GM18499 (cell line): ENCODE results near the gene AQP10.
"Not testable (repeated sequence)": the region's sequence is repeated elsewhere in the genome, so short reads cannot be mapped to it uniquely, and the experiment has no call there.

ENCODE experiments used
- ATAC-seq: cut with Tn5 transposase; IDR thresholded peaks from one replicate; pipeline ENCODE4 v1.9.1; 2021; ENCODE audit warnings: moderate number of reproducible peaks; ENCODE audit not compliant: insufficient read depth, unreplicated experiment

Gene AQP10, protein sequence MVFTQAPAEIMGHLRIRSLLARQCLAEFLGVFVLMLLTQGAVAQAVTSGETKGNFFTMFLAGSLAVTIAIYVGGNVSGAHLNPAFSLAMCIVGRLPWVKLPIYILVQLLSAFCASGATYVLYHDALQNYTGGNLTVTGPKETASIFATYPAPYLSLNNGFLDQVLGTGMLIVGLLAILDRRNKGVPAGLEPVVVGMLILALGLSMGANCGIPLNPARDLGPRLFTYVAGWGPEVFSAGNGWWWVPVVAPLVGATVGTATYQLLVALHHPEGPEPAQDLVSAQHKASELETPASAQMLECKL

DNA sequence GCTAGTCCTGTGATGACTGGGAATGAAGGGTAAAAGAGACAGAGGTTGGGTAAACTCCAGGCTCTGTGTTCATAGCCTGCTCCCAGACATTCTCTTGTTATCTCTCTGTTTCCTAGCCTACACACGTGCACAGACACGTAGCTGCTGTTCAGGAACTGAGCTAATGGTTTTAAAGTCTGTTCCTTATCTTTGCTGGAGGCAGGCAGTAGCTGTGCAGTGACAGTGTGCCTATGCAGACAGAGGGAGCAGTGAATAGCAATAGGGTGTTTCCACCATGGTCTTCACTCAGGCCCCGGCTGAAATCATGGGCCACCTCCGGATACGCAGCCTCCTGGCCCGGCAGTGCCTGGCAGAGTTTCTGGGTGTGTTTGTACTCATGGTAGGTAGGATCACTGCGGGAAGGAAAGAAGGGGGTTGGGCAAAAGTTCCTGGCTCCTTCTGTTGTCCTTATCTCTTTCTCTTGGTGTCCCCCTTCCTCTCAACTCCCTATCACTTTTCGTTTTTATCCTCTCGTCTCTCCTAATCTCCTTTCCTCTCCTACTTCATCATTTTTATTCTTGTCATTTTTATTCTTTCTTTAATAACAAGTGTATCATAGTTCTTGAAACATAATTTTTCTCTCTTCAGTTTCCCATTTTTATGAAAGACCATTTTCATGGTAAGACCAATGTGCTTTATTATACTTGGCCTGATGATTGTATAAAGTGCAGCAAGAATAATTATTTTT, at the start of gene AQP10:
Gene AQP10 (plus strand): TSS at position 212 of the 727 bp plus-strand sequence. CDS start 63 bp downstream, at position 275.
- ATAC-seq = no peak

DNA sequence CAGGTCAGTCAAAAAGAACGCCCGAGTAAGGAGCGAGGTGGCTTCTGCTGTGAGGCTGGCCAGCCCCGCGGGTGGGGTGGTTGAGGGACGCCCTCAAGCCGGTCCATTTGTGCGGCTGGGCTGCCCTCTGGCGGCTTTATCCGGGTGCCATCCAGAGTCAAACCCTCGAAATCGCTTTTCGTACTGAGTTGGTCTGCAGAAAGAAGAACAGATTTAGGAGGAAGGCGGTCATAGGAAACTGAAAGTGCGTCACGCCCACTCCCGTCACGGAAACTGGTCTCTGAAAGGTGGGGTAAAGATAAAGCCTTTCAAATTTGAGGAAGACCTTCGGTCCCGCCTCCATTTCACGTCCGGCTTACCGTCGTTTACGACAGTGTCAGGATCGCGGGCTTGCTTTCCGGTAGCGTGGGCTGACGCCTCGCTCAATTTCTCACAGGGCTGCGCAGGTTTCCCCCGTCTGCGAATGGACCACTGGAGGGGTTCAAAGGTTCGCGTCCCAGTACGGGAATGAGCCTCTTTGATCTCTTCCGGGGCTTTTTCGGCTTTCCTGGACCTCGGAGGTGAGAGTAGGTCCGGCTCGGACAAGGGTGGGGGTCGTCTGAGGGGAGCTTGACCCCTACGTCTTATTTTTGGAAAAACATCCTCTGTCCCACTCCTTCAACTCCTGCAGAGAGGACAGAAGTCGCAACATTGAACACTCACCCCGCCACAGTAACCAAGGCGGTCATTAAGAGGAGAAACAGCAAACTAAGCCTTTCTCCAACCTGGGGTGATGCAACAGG, 48.5 kb upstream of the AQP10 start, which contains the start of gene HAX1:
Gene HAX1 (plus strand): TSS at position 413 of the 782 bp plus-strand sequence. CDS start 95 bp downstream, at position 508.
- ATAC-seq = peak; percentile 74

DNA sequence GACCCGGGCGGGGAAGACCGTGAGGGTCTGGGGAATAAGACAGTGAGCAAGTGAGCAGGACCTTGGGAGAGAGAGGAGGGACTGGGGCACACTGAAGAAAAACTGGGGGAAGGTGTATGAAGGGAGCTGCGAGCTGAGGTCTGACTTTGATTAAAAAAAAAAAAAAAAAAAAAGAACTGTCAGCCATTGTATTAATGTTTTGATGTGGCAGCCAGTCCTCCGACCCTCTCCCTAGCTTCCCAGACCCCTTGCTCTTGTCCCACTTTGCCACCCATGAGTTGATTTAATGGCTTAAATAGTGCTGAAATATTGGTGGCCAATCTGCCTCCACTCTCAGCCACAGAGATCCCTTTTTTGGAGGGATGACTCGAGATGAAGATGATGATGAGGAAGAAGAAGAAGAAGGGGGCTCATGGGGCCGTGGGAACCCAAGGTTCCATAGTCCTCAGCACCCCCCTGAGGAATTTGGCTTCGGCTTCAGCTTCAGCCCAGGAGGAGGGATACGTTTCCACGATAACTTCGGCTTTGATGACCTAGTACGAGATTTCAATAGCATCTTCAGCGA, 47.8 kb upstream of the AQP10 start:
- ATAC-seq = no peak

DNA sequence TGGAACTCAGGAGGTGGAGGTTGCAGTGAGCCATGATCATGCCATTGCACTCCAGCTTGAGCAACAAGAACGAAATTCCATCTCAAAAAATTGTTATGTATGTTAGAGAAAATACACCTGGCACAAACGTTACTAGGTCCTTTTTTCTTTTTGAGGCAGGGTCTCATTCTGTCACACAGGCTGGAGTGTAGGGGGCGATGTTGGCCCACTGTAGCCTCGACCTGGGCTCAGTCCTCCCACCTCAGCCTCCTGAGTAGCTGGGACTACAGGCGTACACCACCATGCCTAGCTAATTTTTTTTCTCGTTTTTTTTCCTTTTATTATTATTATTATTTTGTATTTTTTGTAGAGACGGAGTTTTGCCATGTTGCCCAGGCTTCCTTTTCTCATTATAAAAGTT, 44.1 kb upstream of the AQP10 start:
- no peak for ATAC-seq

DNA sequence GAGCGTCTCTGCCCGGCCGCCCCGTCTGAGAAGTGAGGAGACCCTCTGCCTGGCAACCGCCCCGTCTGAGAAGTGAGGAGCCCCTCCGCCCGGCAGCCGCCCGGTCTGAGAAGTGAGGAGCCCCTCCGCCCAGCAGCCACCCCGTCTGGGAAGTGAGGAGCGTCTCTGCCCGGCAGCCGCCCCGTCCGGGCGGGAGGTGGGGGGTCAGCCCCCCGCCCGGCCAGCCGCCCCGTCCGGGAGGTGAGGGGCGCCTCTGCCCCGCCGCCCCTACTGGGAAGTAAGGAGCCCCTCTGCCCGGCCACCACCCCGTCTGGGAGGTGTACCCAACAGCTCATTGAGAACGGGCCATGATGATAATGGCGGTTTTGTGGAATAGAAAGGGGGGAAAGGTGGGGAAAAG, 33.3 kb upstream of the AQP10 start:
- ATAC-seq = not testable (repeated sequence)

DNA sequence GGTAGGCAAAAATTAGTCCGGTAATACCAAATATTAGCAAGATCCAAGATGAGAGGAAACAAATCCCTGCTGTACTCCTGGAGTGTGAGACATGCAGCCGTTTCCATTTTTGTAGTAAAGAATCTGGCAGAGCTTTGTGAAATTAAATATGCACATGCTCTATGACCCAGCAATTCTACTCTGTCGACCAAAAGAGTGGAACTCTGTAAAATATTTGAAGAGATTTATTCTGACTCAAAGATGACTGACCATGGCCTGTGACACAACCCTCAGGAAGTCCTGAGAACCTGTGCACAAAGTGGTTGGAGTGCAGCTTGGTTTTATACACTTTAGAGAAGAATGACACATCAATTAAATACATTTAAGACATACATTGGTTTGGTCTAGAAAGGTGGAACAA, 32.2 kb upstream of the AQP10 start:
- no peak for ATAC-seq

DNA sequence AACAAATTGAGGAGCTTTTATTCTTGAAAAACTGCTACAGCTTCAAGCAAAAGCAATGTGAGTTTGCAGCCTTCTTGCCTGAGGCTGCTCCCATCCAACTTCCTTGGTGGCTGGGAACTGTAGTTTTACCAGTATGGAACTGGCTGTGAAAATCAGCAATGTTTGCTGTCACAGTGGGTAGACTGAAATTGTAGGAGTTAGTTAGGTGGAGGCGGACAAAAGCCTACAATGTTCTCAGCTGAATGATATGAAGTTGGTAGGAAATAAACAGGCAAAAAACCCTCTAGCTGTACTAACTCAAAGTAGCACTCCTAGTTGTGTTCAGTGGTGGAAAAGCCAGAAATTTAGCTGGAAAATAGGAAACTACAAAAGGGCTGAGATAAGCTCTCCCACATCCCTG, 30.0 kb upstream of the AQP10 start:
- no peak for ATAC-seq

DNA sequence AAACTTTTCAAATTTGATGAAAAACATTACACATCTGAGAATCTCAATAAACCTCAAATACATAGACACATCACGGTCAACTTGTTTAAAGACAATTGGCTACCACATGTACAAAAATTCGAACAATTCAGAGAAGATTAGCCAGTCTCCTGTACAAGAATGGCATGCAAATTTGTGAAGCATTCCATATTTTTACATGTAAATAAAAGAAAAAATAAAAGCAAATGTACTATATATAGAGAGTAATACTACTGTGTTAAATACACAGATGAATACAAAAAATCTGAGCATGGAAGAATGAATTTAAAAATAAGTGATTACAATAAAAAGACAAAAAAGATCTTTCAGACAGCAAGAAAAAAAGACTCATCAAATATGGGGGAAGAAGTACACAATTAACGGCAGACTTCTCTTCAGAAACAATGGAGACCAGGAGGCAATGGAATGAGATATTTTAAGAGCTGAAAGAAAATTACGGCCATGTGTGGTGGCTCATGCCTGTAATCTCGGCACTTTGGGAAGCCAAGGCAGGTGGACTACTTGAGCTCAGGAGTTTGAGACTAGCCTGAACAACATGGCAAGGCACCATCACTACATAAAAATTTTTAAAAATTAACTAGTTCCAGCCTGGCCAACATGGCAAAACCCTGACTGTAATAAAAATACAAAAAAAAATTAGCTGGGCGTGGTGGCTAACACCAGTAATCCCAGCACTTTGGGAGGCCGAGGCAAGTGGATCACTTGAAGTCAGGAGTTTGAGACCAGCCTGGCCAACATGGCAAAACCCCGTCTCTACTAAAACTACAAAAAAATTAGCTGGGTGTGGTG, 25.3 kb upstream of the AQP10 start:
- no peak for ATAC-seq

DNA sequence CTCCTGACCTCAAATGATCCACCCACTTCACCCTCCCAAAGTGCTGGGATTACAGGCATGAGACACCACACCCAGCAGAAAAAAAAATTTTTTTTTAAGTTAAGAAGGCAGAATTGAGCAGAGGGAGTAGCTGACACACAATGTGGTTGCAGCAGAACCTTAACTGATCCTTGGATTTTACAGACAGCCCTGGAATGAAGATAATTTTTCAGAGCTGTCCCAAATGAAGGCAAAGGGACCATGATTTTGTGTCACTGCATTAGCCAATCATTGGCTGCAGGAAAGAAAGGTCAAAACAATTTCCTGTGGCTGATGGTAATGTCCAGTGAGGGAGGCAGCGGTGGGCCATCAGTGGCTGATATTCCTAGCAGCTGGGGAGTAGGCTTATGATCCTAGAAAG, 19.3 kb upstream of the AQP10 start:
- ATAC-seq = no peak

DNA sequence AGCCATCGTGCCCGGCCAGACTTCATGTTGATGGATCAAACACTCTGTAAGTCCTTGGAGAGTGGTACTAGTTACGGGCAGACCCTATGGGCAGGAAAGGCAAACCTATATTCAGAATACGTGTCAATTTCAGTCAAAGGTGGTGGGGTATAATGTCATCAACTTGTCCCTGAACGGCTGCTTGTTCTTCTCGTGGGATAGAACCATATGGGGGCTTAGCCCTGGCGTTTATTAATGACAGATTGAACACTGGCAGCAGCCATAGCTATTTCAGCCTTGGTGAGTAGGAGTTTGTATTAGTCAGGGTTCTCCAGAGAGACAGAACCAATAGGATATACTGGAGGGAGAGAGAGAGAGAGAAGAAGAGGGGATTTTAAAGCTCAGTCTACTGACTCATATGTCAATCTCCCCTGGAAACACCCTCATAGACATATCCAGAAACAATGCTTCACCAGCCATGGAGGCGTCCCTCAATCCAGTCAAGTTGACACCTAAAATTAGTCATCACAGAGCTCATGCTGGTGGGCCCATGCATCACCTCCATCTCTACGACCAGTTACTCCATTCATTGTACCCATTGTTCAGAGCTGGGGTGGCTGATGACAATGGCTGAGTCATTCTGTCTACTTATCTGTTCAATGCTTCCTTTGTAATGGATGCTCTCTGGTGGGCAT, 16.1 kb upstream of the AQP10 start:
- no peak for ATAC-seq

DNA sequence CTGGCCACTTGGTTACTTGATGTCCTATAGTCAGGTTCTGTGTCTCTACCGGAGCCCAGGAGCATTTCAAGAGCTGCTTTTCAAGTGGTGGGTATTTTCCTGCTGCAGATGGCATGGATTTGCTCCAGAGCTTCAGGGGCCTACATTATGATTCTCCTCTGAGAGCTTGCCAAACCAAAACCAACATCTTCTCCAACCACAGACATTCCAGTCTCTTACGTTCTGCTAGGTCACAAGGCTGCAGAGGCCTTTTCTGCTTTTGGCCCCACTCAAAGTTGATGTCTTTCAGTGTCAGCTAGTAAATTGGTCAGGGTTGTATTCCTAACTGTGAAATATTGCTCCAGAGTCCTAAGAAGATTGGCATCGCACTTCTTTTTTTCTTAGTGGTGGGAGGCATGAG, 14.7 kb upstream of the AQP10 start:
- ATAC-seq = no peak

DNA sequence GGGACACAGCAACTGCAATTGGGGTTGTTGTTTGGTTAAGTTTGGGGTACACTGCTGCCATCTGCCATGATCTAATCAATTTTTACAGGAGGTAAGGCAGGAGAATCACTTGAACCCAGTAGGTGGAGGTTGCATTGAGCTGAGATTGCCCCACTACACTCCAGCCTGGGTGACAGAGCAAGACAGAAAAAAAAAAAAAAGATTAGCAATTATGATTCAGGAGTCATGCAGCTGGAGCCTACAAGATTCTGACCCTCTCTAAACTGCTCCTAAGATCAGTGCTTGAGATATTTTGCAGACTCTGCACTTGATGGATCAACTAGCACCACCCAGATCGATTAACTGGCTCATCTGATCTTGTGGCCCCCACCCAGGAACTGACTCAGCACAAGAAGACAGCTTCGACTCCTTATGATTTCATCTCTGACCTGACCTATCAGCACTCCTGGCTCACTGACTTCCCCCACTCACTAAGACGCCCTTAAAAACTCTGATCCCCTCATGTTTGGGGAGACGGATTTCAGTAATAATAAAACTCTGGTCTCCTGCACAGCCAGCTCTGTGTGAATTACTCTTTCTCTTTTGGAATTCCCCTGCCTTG, 13.1 kb upstream of the AQP10 start:
- not testable (repeated sequence) for ATAC-seq

DNA sequence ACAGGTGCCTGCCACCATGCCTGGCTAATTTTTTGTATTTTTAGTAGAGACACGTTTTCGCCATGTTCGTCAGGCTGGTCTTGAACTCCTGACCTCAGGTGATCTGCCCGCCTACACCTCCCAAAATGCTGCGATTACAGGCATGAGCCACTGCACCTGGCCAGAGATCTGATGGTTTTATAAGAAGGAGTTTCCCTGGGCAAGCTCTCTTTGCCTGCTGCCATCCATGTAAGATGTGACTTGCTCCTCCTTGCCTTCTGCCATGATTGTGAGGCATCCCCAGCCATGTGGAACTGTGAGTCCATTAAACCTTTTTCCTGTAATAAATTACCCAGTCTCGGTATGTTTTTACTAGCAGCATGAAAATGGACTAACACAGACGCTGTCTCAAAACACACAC, 11.8 kb upstream of the AQP10 start:
- not testable (repeated sequence) for ATAC-seq

DNA sequence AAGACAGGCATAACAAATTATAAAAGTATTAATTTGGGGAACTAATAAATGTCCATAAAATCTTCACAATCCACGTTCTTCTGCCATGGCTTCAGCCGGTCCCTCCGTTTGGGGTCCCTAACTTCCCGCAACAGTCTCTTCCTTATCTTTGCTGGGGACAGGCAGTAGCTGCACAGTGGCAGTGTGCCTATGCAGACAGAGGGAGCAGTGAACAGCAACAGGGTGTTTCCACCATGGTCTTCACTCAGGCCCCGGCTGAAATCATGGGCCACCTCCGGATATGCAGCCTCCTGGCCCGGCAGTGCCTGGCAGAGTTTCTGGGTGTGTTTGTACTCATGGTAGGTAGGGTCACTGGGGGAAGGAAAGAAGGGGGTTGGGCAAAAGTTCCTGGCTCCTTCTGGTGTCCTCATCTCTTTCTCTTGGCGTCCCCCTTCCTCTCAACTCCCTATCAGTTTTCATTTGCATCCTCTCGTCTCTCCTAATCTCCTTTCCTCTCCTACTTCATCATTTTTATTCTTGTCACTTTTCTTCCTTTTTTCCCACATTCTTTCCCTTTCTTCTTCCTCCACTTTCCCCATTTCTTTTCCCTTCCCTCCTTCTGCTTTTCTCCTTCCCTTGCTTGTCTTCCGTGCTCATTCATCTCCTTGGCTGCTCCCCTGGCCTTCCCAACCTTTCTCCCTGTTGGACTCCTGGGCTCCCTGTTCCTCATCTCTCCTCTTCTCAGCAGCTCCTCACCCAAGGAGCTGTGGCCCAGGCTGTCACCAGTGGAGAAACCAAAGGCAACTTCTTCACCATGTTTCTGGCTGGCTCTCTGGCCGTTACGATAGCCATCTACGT, 8.4 kb upstream of the AQP10 start:
- not testable (repeated sequence) for ATAC-seq

DNA sequence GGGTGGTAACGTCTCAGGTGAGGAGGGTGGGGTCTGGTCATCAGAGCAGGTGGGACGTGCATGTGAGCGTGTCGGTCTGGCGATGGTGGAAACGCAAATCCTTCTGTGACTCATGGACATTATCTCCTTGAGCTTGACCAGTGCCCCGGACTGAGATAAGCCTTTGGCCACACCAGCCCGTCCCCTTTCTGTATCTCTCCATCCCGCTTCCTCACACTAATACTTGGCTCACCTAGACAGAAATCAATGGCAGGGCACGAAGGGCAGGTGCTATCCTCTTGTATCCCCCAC, 7.9 kb upstream of the AQP10 start:
- no peak for ATAC-seq

DNA sequence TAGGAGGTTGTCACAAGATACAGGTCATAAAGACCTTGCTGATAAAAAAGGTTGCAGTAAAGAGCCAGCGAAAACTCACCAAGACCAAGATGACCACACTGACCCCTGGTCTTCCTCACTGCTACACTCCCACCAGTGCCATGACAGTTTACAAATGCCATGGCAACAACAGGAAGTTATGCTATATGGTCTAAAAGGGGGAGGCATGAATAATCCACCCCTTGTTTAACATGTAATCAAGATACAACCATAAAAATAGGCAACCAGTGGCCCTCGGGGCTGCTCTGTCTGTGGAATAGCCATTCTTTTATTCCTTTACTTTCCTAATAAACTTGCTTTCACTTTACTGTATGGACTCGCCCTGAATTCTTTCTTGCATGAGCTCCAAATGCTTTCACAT, 6.7 kb upstream of the AQP10 start:
- ATAC-seq = not testable (repeated sequence)

DNA sequence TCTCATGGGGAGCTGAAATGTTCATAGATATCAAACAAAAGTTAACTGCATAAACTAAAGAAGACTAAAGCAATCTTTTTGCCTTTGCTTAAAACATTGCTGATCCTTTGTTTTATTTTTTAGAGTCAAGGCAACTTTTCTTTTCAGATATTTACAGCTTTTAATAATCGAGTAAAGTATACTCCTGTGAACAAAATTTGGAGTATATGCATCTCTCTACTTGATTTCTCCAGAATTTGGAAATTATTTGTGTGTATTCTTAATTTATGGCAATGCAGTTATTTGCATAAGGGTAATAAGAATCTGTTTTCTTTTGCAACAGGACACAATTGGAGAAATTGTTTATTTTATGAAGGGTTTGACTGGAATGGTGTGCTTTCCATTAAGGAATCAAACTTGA, 4.2 kb upstream of the AQP10 start:
- no peak for ATAC-seq

DNA sequence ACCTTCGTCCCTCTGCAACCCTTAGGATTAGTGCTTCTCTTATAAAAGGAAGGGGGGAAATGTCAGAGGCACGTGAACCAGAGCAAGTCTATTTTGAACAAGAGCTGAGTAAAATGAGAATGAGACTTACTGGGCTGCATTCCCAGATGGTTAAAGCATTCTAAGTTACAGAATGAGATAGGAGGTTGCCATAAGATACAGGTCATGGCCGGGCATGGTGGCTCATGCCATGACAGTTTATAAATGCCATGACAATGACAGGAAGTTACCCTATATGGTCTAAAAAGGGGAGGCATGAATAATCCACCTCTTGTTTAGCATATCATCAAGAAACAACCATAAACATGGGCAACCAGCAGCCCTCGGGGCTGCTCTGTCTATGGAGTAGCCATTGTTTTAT, 2.5 kb upstream of the AQP10 start:
- ATAC-seq = no peak
